HepG2 (cell line): Measurements from ENCODE around the gene SRCIN1. TPM values are rescaled to one million over a fixed set of nuclear protein-coding genes. Genes with fewer than 3 reads are reported as not detected.
A peak's percentile ranks its signal among the peaks of the same experiment; 100 is the strongest.

Experiments
- ARNT ChIP-seq: fragments of 450-650 bp; IDR thresholded peaks from 2 replicates; pipeline ENCODE4 v1.6.1; 2017
- FOXJ3 ChIP-seq: sonication (generic); formaldehyde crosslinking; IDR thresholded peaks from 2 replicates; pipeline ENCODE4 v1.4.0; 2020; ENCODE audit warnings: missing genetic modification reagents, mild to moderate bottlenecking, borderline replicate concordance
- NFATC3 ChIP-seq: sonication (generic); formaldehyde crosslinking; IDR thresholded peaks from 2 replicates; pipeline ENCODE4 v1.5.1; 2020; ENCODE audit warnings: mild to moderate bottlenecking, missing genetic modification reagents
- NFE2L1 ChIP-seq: sonication (generic); formaldehyde crosslinking; IDR thresholded peaks from 2 replicates; pipeline ENCODE4 v1.4.0; 2020; ENCODE audit warnings: missing genetic modification reagents, mild to moderate bottlenecking, borderline replicate concordance
- PHF20 ChIP-seq: sonication (generic); formaldehyde crosslinking; IDR thresholded peaks from 2 replicates; pipeline ENCODE4 v1.5.0; 2020; ENCODE audit warnings: mild to moderate bottlenecking, missing genetic modification reagents
- SAFB2 ChIP-seq: sonication (generic); formaldehyde crosslinking; IDR thresholded peaks from 2 replicates; pipeline ENCODE4 v1.5.1; 2020; ENCODE audit warnings: missing genetic modification reagents, low read depth, mild to moderate bottlenecking, borderline replicate concordance
- TAF1 ChIP-seq: sonication (generic); formaldehyde crosslinking; IDR thresholded peaks from 2 replicates; pipeline ENCODE4 v1.4.0; 2020; ENCODE audit warnings: missing genetic modification reagents
- U2AF1 ChIP-seq: fragments of 200-400 bp; formaldehyde crosslinking; optimal IDR thresholded peaks from 2 replicates; pipeline ENCODE3; 2017; ENCODE audit warnings: mild to moderate bottlenecking, low read depth, low read length
- ZKSCAN5 ChIP-seq: sonication (generic); formaldehyde crosslinking; IDR thresholded peaks from 2 replicates; pipeline ENCODE4 v1.5.1; 2020; ENCODE audit warnings: mild to moderate bottlenecking, missing genetic modification reagents
- ZNF121 ChIP-seq: sonication (generic); formaldehyde crosslinking; IDR thresholded peaks from 2 replicates; pipeline ENCODE4 v1.5.0; 2020; ENCODE audit warnings: mild to moderate bottlenecking, missing genetic modification reagents
- ZNF251 ChIP-seq: sonication (generic); formaldehyde crosslinking; IDR thresholded peaks from 2 replicates; pipeline ENCODE4 v1.9.0; 2021; ENCODE audit warnings: mild to moderate bottlenecking, missing genetic modification reagents
- ZNF33B ChIP-seq: sonication (generic); formaldehyde crosslinking; IDR thresholded peaks from 2 replicates; pipeline ENCODE4 v1.5.1; 2020; ENCODE audit warnings: mild to moderate bottlenecking, missing genetic modification reagents
- ZNF564 ChIP-seq: sonication (generic); formaldehyde crosslinking; IDR thresholded peaks from 2 replicates; pipeline ENCODE4 v1.8.1; 2023; ENCODE audit warnings: mild to moderate bottlenecking, missing genetic modification reagents
- ZNF615 ChIP-seq: sonication (generic); formaldehyde crosslinking; IDR thresholded peaks from 2 replicates; pipeline ENCODE4 v1.5.0; 2020; ENCODE audit warnings: mild to moderate bottlenecking, missing genetic modification reagents, borderline replicate concordance
- ZNF883 ChIP-seq: sonication (generic); formaldehyde crosslinking; IDR thresholded peaks from 2 replicates; pipeline ENCODE4 v1.5.1; 2020; ENCODE audit warnings: mild to moderate bottlenecking, missing genetic modification reagents; ENCODE audit errors: not compliant biosample characterization
- polyA plus RNA-seq, 8 experiments: library from polyadenylated mRNA; depleted of rRNA in 3 of 8; stranded (reverse) in 7 of 8; unstranded in 1 of 8; fragments of >200 nt; fragmentation: Illumina TruSeq in 4 of 8; extraction: Trizol in 4 of 8; gene quantifications; 2 replicates each; pipeline versions ENCODE4 v1.2.1 to v1.2.3, GENCODE V29; 2011 to 2016; ENCODE audit warnings: low read depth in 4 of 8, missing spikeins in 1 of 8, mixed read lengths in 1 of 8; ENCODE audit not compliant: insufficient read depth in 1 of 8
- total RNA-seq, 5 experiments: library from RNA; depleted of rRNA; stranded (reverse); fragments of >200 nt; fragmentation: Illumina TruSeq; extraction: Trizol; gene quantifications; 2 replicates each; pipeline ENCODE4 v1.2.3, GENCODE V29; 2016; ENCODE audit warnings: low read depth in 1 of 5
- TF ChIP-seq, protein P1 (sequence below): sonication (generic); formaldehyde crosslinking; IDR thresholded peaks from 2 replicates; pipeline ENCODE4 v1.8.0; 2022; ENCODE audit warnings: missing genetic modification reagents, mild to moderate bottlenecking, borderline replicate concordance
- TF ChIP-seq, protein P2 (sequence below): fragments of 450-650 bp; IDR thresholded peaks from 2 replicates; pipeline ENCODE4 v1.6.1; 2017; ENCODE audit warnings: mild to moderate bottlenecking
- TF ChIP-seq, protein P3 (sequence below): sonication (generic); formaldehyde crosslinking; IDR thresholded peaks from 2 replicates; pipeline ENCODE4 v1.5.1; 2020; ENCODE audit warnings: missing genetic modification reagents, mild to moderate bottlenecking, borderline replicate concordance
- TF ChIP-seq, protein P4 (sequence below): sonication (generic); formaldehyde crosslinking; IDR thresholded peaks from 2 replicates; pipeline ENCODE4 v1.8.0; 2023; ENCODE audit warnings: mild to moderate bottlenecking, missing genetic modification reagents
- TF ChIP-seq, protein P5 (sequence below): IDR thresholded peaks from 2 replicates; pipeline ENCODE4 v1.6.1; 2018; ENCODE audit warnings: missing genetic modification reagents, mild to moderate bottlenecking, missing compliant biosample characterization
- TF ChIP-seq, protein P6 (sequence below): sonication (generic); formaldehyde crosslinking; IDR thresholded peaks from 2 replicates; pipeline ENCODE4 v1.5.0; 2020; ENCODE audit warnings: mild to moderate bottlenecking, low read depth, missing genetic modification reagents, borderline replicate concordance

SRCIN1 gene
- total and polyA plus RNA-seq, 2 of the 13 experiments (the other 11 are each of a cell fraction or from before 2014, with no cell fraction given): 1.2 to 9.6 TPM

DNA sequence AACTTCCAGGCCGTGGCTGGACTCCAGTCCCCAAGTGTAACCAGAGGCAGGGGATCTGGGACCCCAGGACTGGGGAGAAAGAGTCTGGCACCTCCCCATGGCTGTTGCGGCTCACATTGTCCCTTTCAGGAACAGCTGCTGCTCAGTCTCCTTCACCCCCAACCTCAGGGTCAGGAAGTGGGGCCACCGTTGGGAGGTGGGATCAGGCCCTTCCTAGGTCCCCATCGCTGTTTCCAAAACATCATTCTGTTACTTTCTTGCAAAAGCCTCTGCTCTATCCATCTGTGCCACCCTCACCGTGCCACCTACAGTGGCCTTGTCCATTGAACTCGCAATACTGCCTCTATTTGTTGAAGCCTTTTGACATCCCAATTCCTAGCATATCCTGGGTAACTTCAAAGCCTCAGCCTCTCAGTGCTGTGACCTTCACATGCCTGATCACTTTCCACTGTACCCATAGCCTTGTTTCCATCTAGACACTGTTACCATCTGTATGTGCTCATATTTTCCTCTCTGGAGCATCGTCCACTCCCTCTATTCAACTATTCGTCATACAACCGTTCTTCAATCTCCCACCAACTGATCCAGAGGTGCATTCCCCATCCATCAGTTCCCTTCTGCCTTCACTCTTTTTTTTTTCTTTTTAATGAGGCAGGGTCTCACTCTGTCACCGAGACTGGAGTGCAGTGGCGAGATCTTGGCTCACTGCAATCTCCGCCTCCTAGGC is 15.0 kb upstream of the SRCIN1 start (continued):
- TF ChIP-seq, protein P1, sequence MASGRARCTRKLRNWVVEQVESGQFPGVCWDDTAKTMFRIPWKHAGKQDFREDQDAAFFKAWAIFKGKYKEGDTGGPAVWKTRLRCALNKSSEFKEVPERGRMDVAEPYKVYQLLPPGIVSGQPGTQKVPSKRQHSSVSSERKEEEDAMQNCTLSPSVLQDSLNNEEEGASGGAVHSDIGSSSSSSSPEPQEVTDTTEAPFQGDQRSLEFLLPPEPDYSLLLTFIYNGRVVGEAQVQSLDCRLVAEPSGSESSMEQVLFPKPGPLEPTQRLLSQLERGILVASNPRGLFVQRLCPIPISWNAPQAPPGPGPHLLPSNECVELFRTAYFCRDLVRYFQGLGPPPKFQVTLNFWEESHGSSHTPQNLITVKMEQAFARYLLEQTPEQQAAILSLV (CRISPR knock-in tag): peak; percentile 25; the same call in 1 of the 2 replicates
- peak; percentile 73; the same call in 1 of the 2 replicates for TF ChIP-seq ZNF33B (CRISPR knock-in tag)
- TF ChIP-seq ZKSCAN5 (CRISPR knock-in tag): no peak; the same call in 1 of the 2 replicates
- no peak for TF ChIP-seq NFE2L1
- TF ChIP-seq, protein P2, sequence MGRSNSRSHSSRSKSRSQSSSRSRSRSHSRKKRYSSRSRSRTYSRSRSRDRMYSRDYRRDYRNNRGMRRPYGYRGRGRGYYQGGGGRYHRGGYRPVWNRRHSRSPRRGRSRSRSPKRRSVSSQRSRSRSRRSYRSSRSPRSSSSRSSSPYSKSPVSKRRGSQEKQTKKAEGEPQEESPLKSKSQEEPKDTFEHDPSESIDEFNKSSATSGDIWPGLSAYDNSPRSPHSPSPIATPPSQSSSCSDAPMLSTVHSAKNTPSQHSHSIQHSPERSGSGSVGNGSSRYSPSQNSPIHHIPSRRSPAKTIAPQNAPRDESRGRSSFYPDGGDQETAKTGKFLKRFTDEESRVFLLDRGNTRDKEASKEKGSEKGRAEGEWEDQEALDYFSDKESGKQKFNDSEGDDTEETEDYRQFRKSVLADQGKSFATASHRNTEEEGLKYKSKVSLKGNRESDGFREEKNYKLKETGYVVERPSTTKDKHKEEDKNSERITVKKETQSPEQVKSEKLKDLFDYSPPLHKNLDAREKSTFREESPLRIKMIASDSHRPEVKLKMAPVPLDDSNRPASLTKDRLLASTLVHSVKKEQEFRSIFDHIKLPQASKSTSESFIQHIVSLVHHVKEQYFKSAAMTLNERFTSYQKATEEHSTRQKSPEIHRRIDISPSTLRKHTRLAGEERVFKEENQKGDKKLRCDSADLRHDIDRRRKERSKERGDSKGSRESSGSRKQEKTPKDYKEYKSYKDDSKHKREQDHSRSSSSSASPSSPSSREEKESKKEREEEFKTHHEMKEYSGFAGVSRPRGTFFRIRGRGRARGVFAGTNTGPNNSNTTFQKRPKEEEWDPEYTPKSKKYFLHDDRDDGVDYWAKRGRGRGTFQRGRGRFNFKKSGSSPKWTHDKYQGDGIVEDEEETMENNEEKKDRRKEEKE: no peak
- no peak for TF ChIP-seq SAFB2
- TF ChIP-seq ZNF251 (CRISPR knock-in tag): no peak
- TF ChIP-seq, protein P3, sequence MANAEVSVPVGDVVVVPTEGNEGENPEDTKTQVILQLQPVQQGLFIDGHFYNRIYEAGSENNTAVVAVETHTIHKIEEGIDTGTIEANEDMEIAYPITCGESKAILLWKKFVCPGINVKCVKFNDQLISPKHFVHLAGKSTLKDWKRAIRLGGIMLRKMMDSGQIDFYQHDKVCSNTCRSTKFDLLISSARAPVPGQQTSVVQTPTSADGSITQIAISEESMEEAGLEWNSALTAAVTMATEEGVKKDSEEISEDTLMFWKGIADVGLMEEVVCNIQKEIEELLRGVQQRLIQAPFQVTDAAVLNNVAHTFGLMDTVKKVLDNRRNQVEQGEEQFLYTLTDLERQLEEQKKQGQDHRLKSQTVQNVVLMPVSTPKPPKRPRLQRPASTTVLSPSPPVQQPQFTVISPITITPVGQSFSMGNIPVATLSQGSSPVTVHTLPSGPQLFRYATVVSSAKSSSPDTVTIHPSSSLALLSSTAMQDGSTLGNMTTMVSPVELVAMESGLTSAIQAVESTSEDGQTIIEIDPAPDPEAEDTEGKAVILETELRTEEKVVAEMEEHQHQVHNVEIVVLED: peak; percentile 33; the same call in 1 of the 2 replicates
- peak; percentile 61; the same call in 1 of the 2 replicates for TF ChIP-seq TAF1 (CRISPR knock-in tag)
- TF ChIP-seq ZNF564: peak; percentile 70; the same call in 1 of the 2 replicates
- TF ChIP-seq, protein P4, sequence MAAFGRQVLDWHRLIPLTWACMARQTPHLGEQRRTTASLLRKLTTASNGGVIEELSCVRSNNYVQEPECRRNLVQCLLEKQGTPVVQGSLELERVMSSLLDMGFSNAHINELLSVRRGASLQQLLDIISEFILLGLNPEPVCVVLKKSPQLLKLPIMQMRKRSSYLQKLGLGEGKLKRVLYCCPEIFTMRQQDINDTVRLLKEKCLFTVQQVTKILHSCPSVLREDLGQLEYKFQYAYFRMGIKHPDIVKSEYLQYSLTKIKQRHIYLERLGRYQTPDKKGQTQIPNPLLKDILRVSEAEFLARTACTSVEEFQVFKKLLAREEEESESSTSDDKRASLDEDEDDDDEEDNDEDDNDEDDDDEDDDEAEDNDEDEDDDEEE (CRISPR knock-in tag): peak; percentile 79; the same call in 1 of the 2 replicates
- TF ChIP-seq PHF20 (CRISPR knock-in tag): no peak; the same call in 1 of the 2 replicates
- TF ChIP-seq U2AF1: no peak
- TF ChIP-seq ZNF615 (CRISPR knock-in tag): no peak
- TF ChIP-seq FOXJ3: peak; percentile 93
- peak; percentile 48; the same call in 1 of the 2 replicates for TF ChIP-seq ZNF121 (CRISPR knock-in tag)
- TF ChIP-seq, protein P5, sequence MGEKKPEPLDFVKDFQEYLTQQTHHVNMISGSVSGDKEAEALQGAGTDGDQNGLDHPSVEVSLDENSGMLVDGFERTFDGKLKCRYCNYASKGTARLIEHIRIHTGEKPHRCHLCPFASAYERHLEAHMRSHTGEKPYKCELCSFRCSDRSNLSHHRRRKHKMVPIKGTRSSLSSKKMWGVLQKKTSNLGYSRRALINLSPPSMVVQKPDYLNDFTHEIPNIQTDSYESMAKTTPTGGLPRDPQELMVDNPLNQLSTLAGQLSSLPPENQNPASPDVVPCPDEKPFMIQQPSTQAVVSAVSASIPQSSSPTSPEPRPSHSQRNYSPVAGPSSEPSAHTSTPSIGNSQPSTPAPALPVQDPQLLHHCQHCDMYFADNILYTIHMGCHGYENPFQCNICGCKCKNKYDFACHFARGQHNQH (CRISPR knock-in tag): peak; percentile 96
- no peak for TF ChIP-seq ARNT
- TF ChIP-seq, protein P6, sequence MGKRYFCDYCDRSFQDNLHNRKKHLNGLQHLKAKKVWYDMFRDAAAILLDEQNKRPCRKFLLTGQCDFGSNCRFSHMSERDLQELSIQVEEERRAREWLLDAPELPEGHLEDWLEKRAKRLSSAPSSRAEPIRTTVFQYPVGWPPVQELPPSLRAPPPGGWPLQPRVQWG (CRISPR knock-in tag): no peak
- peak; percentile 56 for TF ChIP-seq ZNF883
- peak; percentile 96 for TF ChIP-seq NFATC3 (CRISPR knock-in tag)
